ENCODE measurements around the gene EML1.

EML1 gene

GRCh38 chr14:99784508-99784907 is 8.7 kb upstream of the EML1 start:
- TF ChIP-seq CTCF (IDR thresholded peaks at IDR 0.05; ENCODE audit: low read depth, low read length) = no peak
- Histone ChIP-seq H3K4me1 (no peaks in the 10 kb centered on the region), H3K27me3 (no peaks in the 10 kb centered on the region)

GRCh38 chr14:99785426-99785825 is 7.8 kb upstream of the EML1 start:
- no peaks in the 10 kb centered on the region for H3K27me3 ChIP-seq
- TF ChIP-seq CTCF (IDR thresholded peaks at IDR 0.05; ENCODE audit: low read depth, low read length) = no peak

More at GRCh38 chr14:99784508-99784907, 8.7 kb upstream of the EML1 start:
- no peaks in the 10 kb centered on the region for H3K36me3 ChIP-seq
- H3K9me3 ChIP-seq = no peaks in the 10 kb centered on the region
- H3K4me3 ChIP-seq (ENCODE audit: low read depth, low read length) = no peak overlapping the region
- no peak for DNase-seq

GRCh38 chr14:99786511-99786989 is 6.7 kb upstream of the EML1 start:
- H3K4me3 ChIP-seq (ENCODE audit: low read depth, low read length) = no peak overlapping the region
- no peak for TF ChIP-seq CTCF (IDR thresholded peaks at IDR 0.05; ENCODE audit: low read depth, low read length)

More at GRCh38 chr14:99785426-99785825, 7.8 kb upstream of the EML1 start:
- Histone ChIP-seq H3K4me3 (ENCODE audit: low read depth, low read length) (no peak overlapping the region), H3K36me3 (no peaks in the 10 kb centered on the region), H3K4me1 (no peaks in the 10 kb centered on the region), H3K9me3 (no peaks in the 10 kb centered on the region)
- no peak for DNase-seq

GRCh38 chr14:99788713-99789112 is 4.5 kb upstream of the EML1 start:
- no peak for DNase-seq
- Histone ChIP-seq H3K4me3 (ENCODE audit: low read depth, low read length) (no peak overlapping the region), H3K9me3 (no peaks in the 10 kb centered on the region), H3K4me1 (0 out of 2 replicates have a peak, but pooled peaks cover 3% of the 10 kb centered on the region), H3K36me3 (no peaks in the 10 kb centered on the region), H3K27me3 (no peaks in the 10 kb centered on the region)
- no peak for TF ChIP-seq CTCF (IDR thresholded peaks at IDR 0.05; ENCODE audit: low read depth, low read length)

More at GRCh38 chr14:99786511-99786989, 6.7 kb upstream of the EML1 start:
- Histone ChIP-seq H3K36me3 (no peaks in the 10 kb centered on the region), H3K9me3 (no peaks in the 10 kb centered on the region), H3K27me3 (no peaks in the 10 kb centered on the region), H3K4me1 (no peaks in the 10 kb centered on the region)
- DNase-seq = no peak

- H3K4me3 ChIP-seq (ENCODE audit: low read depth, low read length) = no peak overlapping the region
- no peak for TF ChIP-seq CTCF (IDR thresholded peaks at IDR 0.05; ENCODE audit: low read depth, low read length)
- no peaks in the 10 kb centered on the region for H3K27me3 ChIP-seq
- no peaks in the 10 kb centered on the region for H3K36me3 ChIP-seq
- no peaks in the 10 kb centered on the region for H3K9me3 ChIP-seq
- no peak for DNase-seq
- H3K4me1 ChIP-seq = peaks cover 5% of the 10 kb centered on the region; the same call in 1 of the 2 replicates
Measured at GRCh38 chr14:99789581-99789980, 3.6 kb upstream of the EML1 start.

- no peak for DNase-seq
- Histone ChIP-seq H3K27me3 (no peaks in the 10 kb centered on the region), H3K4me3 (ENCODE audit: low read depth, low read length) (no peak overlapping the region), H3K4me1 (peaks cover 6% of the 10 kb centered on the region; the same call in 1 of the 2 replicates), H3K36me3 (no peaks in the 10 kb centered on the region), H3K9me3 (no peaks in the 10 kb centered on the region)
- TF ChIP-seq CTCF (IDR thresholded peaks at IDR 0.05; ENCODE audit: low read depth, low read length) = no peak
Measured at GRCh38 chr14:99790201-99790977, 2.8 kb upstream of the EML1 start.
